ENCODE measurements around the gene APOB.

The APOB gene

GRCh38 chr2:21043744-21044532 lies at the start of gene APOB:
APOB (minus strand) TSS chr2:21044073; CDS start chr2:21043945, 128 bp downstream.
- no peak for DNase-seq

DNA sequence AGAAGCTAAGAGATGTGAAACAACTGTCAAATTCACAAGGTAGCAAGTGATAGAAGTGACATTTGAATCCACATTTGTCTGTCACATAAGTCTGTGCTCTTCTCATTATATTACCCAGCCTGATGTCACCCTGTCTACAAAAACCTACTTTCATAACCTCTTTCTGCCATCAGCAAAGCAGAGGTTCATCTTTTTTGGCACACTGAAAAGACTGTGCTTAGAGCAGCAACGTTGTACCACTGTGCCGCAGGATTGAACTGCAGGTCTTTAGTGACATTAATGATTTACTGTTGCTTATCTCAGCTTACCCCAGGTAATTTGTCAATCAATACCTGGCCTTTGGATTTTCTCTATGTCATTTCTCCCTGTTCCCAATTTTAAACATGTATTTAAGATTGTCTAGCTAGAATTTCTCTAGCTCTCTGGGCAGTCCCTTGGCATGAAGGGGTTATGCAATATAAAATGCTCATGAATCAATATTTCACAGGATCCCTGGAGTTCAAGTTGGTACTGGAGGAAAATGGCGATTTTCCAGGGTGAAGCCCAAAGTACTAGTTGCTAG lies 48.5 kb upstream of the APOB start:
- no peak for DNase-seq

- no peak for DNase-seq
Measured at GRCh38 chr2:21084401-21084800, 40.5 kb upstream of the APOB start.

DNA sequence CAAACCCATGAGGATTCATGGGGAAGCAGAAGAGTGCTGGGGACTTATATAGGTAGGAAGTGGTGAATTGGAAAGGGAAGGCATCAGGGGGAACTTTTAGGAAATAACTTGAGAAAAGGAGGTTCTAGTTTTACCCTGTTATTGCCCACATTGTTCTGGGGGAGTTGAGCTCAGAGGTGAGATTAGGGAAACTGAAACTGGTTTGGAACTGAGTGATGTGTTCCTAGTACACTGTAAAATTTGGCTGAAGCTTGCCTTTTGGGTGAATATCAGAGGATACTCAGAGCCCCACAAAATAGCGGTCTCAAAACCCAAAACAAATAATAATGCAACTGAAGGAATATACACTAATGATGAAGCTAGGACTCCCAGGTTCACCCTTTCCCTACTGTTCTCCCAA lies 39.6 kb upstream of the APOB start:
- DNase-seq: no peak

GRCh38 chr2:21078296-21078695 lies 34.4 kb upstream of the APOB start:
- DNase-seq: no peak

DNA sequence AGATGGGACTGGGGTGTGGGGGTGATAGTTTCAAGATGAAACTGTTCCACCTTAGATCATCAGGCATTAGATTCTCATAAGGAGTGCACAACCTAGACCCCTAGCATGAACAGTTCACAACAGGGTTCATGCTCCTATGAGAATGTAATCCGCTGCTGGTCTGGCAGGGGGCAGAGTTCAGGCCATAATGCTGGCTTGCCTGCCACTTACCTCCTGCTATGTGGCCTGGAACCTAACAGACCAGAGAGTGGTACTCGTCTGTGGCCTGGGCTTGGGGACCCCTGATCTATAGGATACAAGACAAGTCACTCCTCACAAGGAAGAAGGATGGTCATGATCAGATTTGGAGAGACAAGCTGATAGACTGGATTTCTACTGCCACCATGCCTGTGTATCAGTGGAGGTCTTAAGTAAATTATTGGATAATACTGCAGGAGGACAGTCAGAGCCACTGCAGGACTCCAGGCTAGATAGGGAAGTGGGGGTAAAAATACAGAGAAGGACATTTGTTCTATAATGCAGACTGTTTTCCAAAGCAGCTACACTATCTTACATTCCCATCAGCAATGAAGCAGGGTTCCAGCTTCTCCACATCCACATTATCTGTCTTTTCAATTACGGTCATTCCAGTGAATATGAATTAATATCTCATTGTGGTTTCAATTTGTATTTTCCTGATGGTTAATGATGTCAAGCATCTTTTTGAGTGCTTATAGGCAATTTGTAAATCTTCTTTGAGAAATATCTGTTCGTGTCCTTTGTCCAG lies 28.8 kb upstream of the APOB start:
- DNase-seq: no peak

GRCh38 chr2:21070341-21071257 lies 26.7 kb upstream of the APOB start:
- DNase-seq: no peak

- DNase-seq: no peak
Measured at GRCh38 chr2:21069746-21070340, 26.0 kb upstream of the APOB start.

DNA sequence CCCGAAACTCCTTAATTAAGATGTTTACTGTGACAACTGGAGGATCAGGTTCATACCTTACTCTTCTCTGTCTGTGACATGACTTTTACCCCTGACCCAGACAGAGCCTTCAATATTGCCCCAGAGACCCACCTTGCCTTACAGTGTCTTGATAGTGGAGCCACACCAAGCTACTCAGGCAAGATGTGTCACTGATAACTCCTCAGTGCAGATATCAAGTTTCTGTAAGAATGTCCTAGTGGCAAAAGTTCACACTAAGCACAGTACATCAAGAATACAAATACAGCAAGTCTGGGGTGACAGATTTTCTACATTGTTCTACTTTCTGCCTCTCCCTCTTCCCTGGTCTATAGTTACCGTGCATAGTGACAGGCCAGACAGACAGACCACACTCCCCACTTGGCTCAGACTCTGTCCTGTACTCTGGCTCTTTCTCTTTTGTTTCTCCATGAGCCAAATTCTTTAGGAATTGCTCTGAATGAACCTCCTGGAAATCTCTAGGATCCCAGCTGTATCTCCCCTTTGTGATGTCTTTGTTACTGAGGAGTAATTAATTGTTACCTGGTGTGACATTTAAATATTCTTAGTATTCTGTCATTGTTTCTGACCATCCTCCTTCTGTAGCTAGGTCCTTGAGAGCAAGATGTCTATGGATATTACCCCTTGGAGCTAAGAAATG lies 24.1 kb upstream of the APOB start:
- DNase-seq: no peak

DNA sequence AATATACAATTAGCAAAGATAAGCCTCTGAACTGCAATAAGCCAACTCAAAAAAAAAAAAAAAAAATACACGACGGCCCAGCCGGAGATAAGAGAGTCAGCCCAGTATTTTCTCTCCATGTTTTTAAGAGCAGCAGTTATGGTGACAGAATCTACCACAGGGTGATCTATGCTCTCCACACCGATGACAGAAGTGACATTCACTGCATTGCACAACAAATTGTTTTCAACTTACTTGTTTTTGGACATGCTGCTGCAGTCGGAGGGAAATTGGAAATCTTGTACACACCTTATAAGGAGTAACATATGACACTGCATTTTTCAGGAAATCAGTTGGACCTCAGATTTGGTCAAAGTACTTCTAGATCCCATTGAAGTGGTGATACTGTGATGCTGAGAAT lies 23.3 kb upstream of the APOB start:
- no peak for DNase-seq

DNA sequence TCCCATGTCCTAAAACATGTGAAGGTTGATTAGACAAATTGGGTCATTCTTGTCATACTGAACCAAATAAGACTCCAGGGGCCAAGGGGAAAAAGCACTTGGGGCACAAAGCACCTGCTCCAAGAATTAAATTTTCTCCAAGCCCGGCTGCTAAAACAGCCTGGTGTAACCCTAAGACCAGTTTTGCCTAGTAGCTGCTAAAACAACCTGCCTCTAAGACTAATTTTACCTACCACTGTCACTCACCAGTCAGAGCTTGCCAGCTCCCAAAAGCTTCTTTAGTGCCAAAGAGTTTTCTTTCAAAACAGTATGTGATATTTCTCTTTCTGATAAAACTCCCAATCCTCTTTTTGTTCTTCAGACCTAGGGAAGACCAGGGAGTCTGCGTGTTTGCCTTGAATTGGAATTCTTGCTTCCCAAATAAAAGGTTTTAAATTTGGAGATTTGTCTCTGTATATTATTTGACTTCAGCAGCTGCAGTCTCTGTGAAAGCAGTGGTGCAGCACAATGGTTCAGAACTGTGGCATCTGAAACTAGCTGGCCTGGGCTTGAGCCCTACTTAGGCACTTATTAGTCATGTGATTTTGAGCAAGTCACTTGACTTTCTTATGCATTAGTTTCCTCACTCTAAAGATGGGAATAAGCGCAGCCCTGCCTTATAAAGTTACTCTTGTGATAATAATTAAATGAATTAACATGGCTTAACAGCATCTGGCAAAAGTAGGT lies 16.2 kb upstream of the APOB start:
- DNase-seq: no peak

GRCh38 chr2:21057097-21057496 lies 13.2 kb upstream of the APOB start:
- DNase-seq: no peak

GRCh38 chr2:21055879-21056790 lies 12.3 kb upstream of the APOB start:
- DNase-seq: no peak

- DNase-seq: no peak
Measured at GRCh38 chr2:21055451-21055850, 11.6 kb upstream of the APOB start.

DNA sequence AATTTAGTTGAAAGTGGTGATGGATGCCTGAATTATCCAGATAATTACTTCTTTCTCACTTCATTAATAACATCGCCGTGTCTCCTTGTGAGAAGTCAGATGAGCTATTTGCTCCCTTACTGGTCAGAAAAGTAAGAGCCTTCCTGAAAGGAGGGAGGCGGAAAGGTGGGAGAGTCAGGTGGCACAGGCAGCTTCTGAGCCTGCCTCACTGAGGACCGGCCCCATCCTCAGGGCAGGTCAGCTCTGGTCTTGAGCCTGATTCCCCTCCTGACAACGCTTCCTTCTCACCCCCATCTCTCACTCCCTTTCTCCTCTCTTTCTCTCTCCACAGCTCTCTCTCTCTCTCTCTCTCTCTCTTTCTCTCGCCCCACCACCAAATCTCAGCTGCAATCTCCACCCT lies 10.1 kb upstream of the APOB start:
- no peak for DNase-seq

GRCh38 chr2:21052044-21052443 lies 8.2 kb upstream of the APOB start:
- no peak for DNase-seq

DNA sequence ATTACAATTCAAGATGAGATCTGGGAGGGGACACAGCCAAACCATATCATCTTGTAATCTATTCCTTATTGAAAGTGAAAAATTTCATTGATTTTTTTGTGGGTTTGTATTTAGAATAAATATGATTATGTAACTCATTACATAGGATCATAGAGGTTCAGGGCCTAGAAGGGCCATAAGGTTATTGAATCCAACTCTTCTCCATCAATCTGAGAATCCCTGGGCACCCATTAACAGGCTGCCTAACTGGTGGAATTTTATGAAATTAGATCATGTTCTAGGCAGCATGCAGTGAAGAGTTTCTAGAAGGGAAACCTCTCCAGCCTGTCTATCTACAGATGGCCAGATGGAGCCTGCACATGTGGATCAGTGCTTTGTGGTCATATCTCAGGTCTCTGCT lies 6.3 kb upstream of the APOB start:
- no peak for DNase-seq

- DNase-seq: no peak
Measured at GRCh38 chr2:21047141-21048009, 3.5 kb upstream of the APOB start.

DNA sequence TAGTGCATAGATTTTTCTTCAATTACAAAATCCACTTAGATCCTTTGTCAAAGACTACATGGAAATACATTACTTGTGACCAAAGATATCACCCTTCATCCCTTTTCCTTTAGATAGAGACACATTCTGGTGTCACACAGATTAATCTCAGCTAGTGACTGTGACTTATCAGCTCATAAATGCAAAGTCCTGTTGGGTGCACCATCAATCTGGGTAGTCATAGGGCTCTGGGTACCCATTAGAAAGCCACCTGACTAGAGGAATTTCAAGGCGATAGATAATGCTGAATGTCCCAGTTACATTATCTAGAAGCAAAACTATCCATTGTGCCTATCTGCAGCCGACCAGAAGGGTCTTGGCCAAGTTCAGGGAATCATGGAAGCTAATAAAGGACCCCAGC lies 2.6 kb upstream of the APOB start:
- no peak for DNase-seq
